SK-N-SH treated with all-trans-retinoic acid at 6 μM for 48 hours (cell line): ENCODE data around the gene PTPRN2.

Experiments
- ATAC-seq: fragments of 200-7000 bp; cut with Tn5 transposase; 3 replicates; pipeline ENCODE4 v1.9.1; 2020; ENCODE audit warnings: mild to moderate bottlenecking, moderate library complexity
- ARNTL ChIP-seq: fragments of 450-650 bp; formaldehyde crosslinking; IDR thresholded peaks from 2 replicates; pipeline ENCODE4 v1.5.0; 2020; ENCODE audit warnings: low read depth, mild to moderate bottlenecking, moderate library complexity, borderline replicate concordance
- BACH2 ChIP-seq: fragments of 250-450 bp; sonication (Bioruptor Pico); IDR thresholded peaks from 2 replicates; pipeline ENCODE4 v1.9.0; 2021; ENCODE audit warnings: mild to moderate bottlenecking, borderline replicate concordance
- CSDC2 ChIP-seq: fragments of 250-450 bp; sonication (Bioruptor Pico); IDR thresholded peaks from 2 replicates; pipeline ENCODE4 v1.5.0; 2020; ENCODE audit warnings: mild to moderate bottlenecking, moderate library complexity
- CSRNP3 ChIP-seq: fragments of 250-450 bp; sonication (Bioruptor Pico); IDR thresholded peaks from 2 replicates; pipeline ENCODE4 v1.5.1; 2021; ENCODE audit warnings: mild to moderate bottlenecking, moderate library complexity
- GLIS3 ChIP-seq: fragments of 250-450 bp; sonication (Bioruptor Pico); IDR thresholded peaks from 2 replicates; pipeline ENCODE4 v1.5.0; 2020; ENCODE audit warnings: mild to moderate bottlenecking, moderate library complexity
- ISL1 ChIP-seq: fragments of 250-450 bp; sonication (Bioruptor Pico); IDR thresholded peaks from 2 replicates; pipeline ENCODE4 v2.1.2; 2022; ENCODE audit warnings: mild to moderate bottlenecking, moderate library complexity
- OSR1 ChIP-seq: fragments of 250-450 bp; sonication (Bioruptor Pico); IDR thresholded peaks from 2 replicates; pipeline ENCODE4 v1.8.0; 2022; ENCODE audit warnings: moderate library complexity, mild to moderate bottlenecking, inconsistent platforms
- PATZ1 ChIP-seq: fragments of 250-450 bp; sonication (Bioruptor Pico); IDR thresholded peaks from 2 replicates; pipeline ENCODE4 v1.8.0; 2020; ENCODE audit warnings: mild to moderate bottlenecking, moderate library complexity, borderline replicate concordance
- RARB ChIP-seq: fragments of 250-450 bp; sonication (Bioruptor Pico); IDR thresholded peaks from 2 replicates; pipeline ENCODE4 v1.8.0; 2021; ENCODE audit warnings: mild to moderate bottlenecking, moderate library complexity
- SNAI2 ChIP-seq: fragments of 250-450 bp; sonication (Bioruptor Pico); IDR thresholded peaks from 2 replicates; pipeline ENCODE4 v1.5.0; 2020; ENCODE audit warnings: mild to moderate bottlenecking, moderate library complexity
- TOX ChIP-seq: fragments of 250-450 bp; sonication (Bioruptor Pico); IDR thresholded peaks from 2 replicates; pipeline ENCODE4 v1.8.0; 2021; ENCODE audit warnings: mild to moderate bottlenecking, moderate library complexity, borderline replicate concordance
- ZC3H10 ChIP-seq: fragments of 250-450 bp; sonication (Bioruptor Pico); IDR thresholded peaks from 2 replicates; pipeline ENCODE4 v1.5.1; 2021; ENCODE audit warnings: mild to moderate bottlenecking, moderate library complexity
- ZFP3 ChIP-seq: fragments of 250-450 bp; sonication (Bioruptor Pico); IDR thresholded peaks from 2 replicates; pipeline ENCODE4 v1.5.0; 2020; ENCODE audit warnings: mild to moderate bottlenecking, moderate library complexity
- ZFP30 ChIP-seq: fragments of 450-650 bp; formaldehyde crosslinking; IDR thresholded peaks from 2 replicates; pipeline ENCODE4 v1.5.0; 2022; ENCODE audit warnings: mild to moderate bottlenecking, moderate library complexity
- ZNF70 ChIP-seq: fragments of 450-650 bp; formaldehyde crosslinking; IDR thresholded peaks from 2 replicates; pipeline ENCODE4 v1.5.0; 2020; ENCODE audit warnings: mild to moderate bottlenecking, moderate library complexity
- ZNF8 ChIP-seq: fragments of 450-650 bp; formaldehyde crosslinking; IDR thresholded peaks from 2 replicates; pipeline ENCODE4 v1.5.0; 2020; ENCODE audit warnings: mild to moderate bottlenecking, moderate library complexity
- TF ChIP-seq, protein P1 (sequence below): fragments of 250-450 bp; sonication (Bioruptor Pico); IDR thresholded peaks from 2 replicates; pipeline ENCODE4 v1.5.0; 2020; ENCODE audit warnings: mild to moderate bottlenecking, moderate library complexity
- TF ChIP-seq, protein P2 (sequence below): fragments of 250-450 bp; sonication (Bioruptor Pico); IDR thresholded peaks from 2 replicates; pipeline ENCODE4 v1.8.0; 2021; ENCODE audit warnings: low read depth, mild to moderate bottlenecking, moderate library complexity, borderline replicate concordance
- TF ChIP-seq, protein P3 (sequence below): fragments of 250-450 bp; sonication (Bioruptor Pico); IDR thresholded peaks from 2 replicates; pipeline ENCODE4 v1.5.1; 2020; ENCODE audit warnings: low read depth, mild to moderate bottlenecking, moderate library complexity

The PTPRN2 gene

GRCh38 chr7:157970744-157971143, 616.9 kb downstream of the PTPRN2 start:
- ATAC-seq = no peak
- TF ChIP-seq ZFP3 (CRISPR knock-in tag) (no peak), CSDC2 (no peak), TOX (CRISPR knock-in tag) (no peak), ZC3H10 (CRISPR knock-in tag) (no peak), CSRNP3 (CRISPR knock-in tag) (no peak), SNAI2 (CRISPR knock-in tag) (no peak), ZNF8 (CRISPR knock-in tag) (no peak), RARB (CRISPR knock-in tag) (no peak), PATZ1 (no peak), GLIS3 (CRISPR knock-in tag) (no peak)
- TF ChIP-seq, protein P1, sequence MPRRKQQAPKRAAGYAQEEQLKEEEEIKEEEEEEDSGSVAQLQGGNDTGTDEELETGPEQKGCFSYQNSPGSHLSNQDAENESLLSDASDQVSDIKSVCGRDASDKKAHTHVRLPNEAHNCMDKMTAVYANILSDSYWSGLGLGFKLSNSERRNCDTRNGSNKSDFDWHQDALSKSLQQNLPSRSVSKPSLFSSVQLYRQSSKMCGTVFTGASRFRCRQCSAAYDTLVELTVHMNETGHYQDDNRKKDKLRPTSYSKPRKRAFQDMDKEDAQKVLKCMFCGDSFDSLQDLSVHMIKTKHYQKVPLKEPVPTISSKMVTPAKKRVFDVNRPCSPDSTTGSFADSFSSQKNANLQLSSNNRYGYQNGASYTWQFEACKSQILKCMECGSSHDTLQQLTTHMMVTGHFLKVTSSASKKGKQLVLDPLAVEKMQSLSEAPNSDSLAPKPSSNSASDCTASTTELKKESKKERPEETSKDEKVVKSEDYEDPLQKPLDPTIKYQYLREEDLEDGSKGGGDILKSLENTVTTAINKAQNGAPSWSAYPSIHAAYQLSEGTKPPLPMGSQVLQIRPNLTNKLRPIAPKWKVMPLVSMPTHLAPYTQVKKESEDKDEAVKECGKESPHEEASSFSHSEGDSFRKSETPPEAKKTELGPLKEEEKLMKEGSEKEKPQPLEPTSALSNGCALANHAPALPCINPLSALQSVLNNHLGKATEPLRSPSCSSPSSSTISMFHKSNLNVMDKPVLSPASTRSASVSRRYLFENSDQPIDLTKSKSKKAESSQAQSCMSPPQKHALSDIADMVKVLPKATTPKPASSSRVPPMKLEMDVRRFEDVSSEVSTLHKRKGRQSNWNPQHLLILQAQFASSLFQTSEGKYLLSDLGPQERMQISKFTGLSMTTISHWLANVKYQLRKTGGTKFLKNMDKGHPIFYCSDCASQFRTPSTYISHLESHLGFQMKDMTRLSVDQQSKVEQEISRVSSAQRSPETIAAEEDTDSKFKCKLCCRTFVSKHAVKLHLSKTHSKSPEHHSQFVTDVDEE (CRISPR knock-in tag) = no peak

- TF ChIP-seq, protein P1 (CRISPR knock-in tag) = no peak
- no peak for TF ChIP-seq OSR1 (CRISPR knock-in tag)
- no peak for TF ChIP-seq ZNF8 (CRISPR knock-in tag)
- no peak for TF ChIP-seq BACH2
- TF ChIP-seq CSRNP3 (CRISPR knock-in tag) = no peak
- no peak for TF ChIP-seq ZFP30 (CRISPR knock-in tag)
- no peak for TF ChIP-seq SNAI2 (CRISPR knock-in tag)
- ATAC-seq = no peak
Observed at GRCh38 chr7:157969995-157970394, 617.6 kb downstream of the PTPRN2 start.

- no peak for ATAC-seq
- TF ChIP-seq ZFP30 (CRISPR knock-in tag) (no peak), ZNF70 (CRISPR knock-in tag) (no peak)
Observed at GRCh38 chr7:157966490-157966889, 621.1 kb downstream of the PTPRN2 start.

DNA sequence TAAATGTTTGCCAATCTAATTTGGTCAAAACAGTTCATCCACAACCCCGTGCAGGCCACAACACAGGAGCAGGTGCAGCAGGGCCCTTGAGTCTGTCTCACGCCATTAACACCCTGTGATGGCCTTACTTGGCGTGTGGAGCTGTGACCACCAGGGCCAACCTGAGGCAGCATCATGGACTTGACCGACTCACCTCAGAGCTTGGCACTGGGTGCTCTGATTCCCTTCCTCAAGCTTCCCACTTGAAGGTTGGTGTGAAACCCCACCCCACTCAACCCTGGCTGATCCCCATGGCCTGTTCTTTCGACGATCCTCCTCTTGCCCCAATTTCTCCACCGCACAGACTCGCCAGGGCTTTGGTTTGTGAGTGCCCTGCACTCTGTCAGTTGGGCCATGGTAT, 623.1 kb downstream of the PTPRN2 start:
- no peak for ATAC-seq
- TF ChIP-seq, protein P2, sequence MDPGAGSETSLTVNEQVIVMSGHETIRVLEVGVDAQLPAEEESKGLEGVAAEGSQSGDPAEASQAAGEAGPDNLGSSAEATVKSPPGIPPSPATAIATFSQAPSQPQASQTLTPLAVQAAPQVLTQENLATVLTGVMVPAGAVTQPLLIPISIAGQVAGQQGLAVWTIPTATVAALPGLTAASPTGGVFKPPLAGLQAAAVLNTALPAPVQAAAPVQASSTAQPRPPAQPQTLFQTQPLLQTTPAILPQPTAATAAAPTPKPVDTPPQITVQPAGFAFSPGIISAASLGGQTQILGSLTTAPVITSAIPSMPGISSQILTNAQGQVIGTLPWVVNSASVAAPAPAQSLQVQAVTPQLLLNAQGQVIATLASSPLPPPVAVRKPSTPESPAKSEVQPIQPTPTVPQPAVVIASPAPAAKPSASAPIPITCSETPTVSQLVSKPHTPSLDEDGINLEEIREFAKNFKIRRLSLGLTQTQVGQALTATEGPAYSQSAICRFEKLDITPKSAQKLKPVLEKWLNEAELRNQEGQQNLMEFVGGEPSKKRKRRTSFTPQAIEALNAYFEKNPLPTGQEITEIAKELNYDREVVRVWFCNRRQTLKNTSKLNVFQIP (CRISPR knock-in tag) = no peak
- TF ChIP-seq GLIS3 (CRISPR knock-in tag) = no peak
- TF ChIP-seq ZNF8 (CRISPR knock-in tag) = no peak
- no peak for TF ChIP-seq CSDC2
- no peak for TF ChIP-seq ISL1 (CRISPR knock-in tag)
- TF ChIP-seq ARNTL (CRISPR knock-in tag) = no peak
- TF ChIP-seq, protein P3, sequence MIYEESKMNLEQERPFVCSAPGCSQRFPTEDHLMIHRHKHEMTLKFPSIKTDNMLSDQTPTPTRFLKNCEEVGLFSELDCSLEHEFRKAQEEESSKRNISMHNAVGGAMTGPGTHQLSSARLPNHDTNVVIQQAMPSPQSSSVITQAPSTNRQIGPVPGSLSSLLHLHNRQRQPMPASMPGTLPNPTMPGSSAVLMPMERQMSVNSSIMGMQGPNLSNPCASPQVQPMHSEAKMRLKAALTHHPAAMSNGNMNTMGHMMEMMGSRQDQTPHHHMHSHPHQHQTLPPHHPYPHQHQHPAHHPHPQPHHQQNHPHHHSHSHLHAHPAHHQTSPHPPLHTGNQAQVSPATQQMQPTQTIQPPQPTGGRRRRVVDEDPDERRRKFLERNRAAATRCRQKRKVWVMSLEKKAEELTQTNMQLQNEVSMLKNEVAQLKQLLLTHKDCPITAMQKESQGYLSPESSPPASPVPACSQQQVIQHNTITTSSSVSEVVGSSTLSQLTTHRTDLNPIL (CRISPR knock-in tag) = no peak
- TF ChIP-seq TOX (CRISPR knock-in tag) = no peak
- TF ChIP-seq, protein P1 (CRISPR knock-in tag) = no peak
- TF ChIP-seq ZFP30 (CRISPR knock-in tag) = no peak
